Cardiac muscle cell (in vitro differentiated cells and primary cell): Measurements from ENCODE around the gene CSMD2. TPM values are rescaled to one million over a fixed set of nuclear protein-coding genes. Genes with fewer than 3 reads are reported as not detected.

ENCODE experiments used
- DNase-seq, 2 donors: peaks; one replicate each; pipeline versions ENCODE4 v3.0.0 to v3.0.0-alpha.2; 2010 to 2017; ENCODE audit warnings: low read depth in 1 of 2, low spot score in 1 of 2
- H3K27ac ChIP-seq: fragments of 200-600 bp; sonication (generic); 2 replicates; pipeline ENCODE4 v1.5.1; 2016
- H3K27me3 ChIP-seq: fragments of 200-600 bp; sonication (generic); 2 replicates; pipeline ENCODE4 v1.6.0; 2016; ENCODE audit warnings: control low read depth
- H3K36me3 ChIP-seq: fragments of 200-600 bp; sonication (generic); 2 replicates; pipeline ENCODE4 v1.5.1; 2016; ENCODE audit warnings: control low read depth
- H3K4me1 ChIP-seq: fragments of 200-600 bp; sonication (generic); 2 replicates; pipeline ENCODE4 v1.8.1; 2017; ENCODE audit warnings: low read depth, mild to moderate bottlenecking, mixed run types
- H3K4me3 ChIP-seq: fragments of 200-600 bp; sonication (generic); 2 replicates; pipeline ENCODE4 v1.5.1; 2016; ENCODE audit warnings: mild to moderate bottlenecking
- H3K9me3 ChIP-seq: fragments of 200-600 bp; sonication (generic); 2 replicates; pipeline ENCODE4 v1.5.1; 2017; ENCODE audit warnings: low read depth, mild to moderate bottlenecking, control low read depth
- polyA plus RNA-seq: library from polyadenylated mRNA; unstranded; fragments of >200 nt; fragmentation: Nextera tagmentation; extraction: Ambion mirVana; gene quantifications from 2 replicates; pipeline ENCODE4 v1.2.1, GENCODE V29; 2016
- total RNA-seq: library from RNA; depleted of rRNA; stranded (reverse); fragments of >200 nt; gene quantifications from 2 replicates; pipeline ENCODE4 v1.2.3, GENCODE V29; 2016
- TF ChIP-seq, protein P1 (sequence below): IDR thresholded peaks from 2 replicates; pipeline ENCODE4 v1.5.1; 2012; ENCODE audit warnings: low read depth, mild to moderate bottlenecking, low read length

CSMD2 gene
- total and polyA plus RNA-seq, 2 experiments from 2014 or later = 0.24 TPM; not detected in 1

GRCh38 chr1:33852711-33853110 is 312.3 kb downstream of the CSMD2 start:
- H3K4me3 ChIP-seq = no peak overlapping the region
- H3K36me3 ChIP-seq = no peaks in the 10 kb centered on the region
- no peak for DNase-seq
- H3K27ac ChIP-seq = no peak overlapping the region
- peaks cover 4% of the 10 kb centered on the region for H3K4me1 ChIP-seq
- TF ChIP-seq, protein P1, sequence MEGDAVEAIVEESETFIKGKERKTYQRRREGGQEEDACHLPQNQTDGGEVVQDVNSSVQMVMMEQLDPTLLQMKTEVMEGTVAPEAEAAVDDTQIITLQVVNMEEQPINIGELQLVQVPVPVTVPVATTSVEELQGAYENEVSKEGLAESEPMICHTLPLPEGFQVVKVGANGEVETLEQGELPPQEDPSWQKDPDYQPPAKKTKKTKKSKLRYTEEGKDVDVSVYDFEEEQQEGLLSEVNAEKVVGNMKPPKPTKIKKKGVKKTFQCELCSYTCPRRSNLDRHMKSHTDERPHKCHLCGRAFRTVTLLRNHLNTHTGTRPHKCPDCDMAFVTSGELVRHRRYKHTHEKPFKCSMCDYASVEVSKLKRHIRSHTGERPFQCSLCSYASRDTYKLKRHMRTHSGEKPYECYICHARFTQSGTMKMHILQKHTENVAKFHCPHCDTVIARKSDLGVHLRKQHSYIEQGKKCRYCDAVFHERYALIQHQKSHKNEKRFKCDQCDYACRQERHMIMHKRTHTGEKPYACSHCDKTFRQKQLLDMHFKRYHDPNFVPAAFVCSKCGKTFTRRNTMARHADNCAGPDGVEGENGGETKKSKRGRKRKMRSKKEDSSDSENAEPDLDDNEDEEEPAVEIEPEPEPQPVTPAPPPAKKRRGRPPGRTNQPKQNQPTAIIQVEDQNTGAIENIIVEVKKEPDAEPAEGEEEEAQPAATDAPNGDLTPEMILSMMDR = no peak
- H3K27me3 ChIP-seq = no peaks in the 10 kb centered on the region
- no peaks in the 10 kb centered on the region for H3K9me3 ChIP-seq

- Histone ChIP-seq H3K27me3 (no peaks in the 10 kb centered on the region), H3K9me3 (no peaks in the 10 kb centered on the region), H3K4me1 (peaks cover 4% of the 10 kb centered on the region), H3K4me3 (no peak overlapping the region), H3K36me3 (no peaks in the 10 kb centered on the region), H3K27ac (no peak overlapping the region)
- TF ChIP-seq, protein P1 = no peak
- no peak for DNase-seq
Measured at GRCh38 chr1:33850481-33850880, 314.5 kb downstream of the CSMD2 start.

DNA sequence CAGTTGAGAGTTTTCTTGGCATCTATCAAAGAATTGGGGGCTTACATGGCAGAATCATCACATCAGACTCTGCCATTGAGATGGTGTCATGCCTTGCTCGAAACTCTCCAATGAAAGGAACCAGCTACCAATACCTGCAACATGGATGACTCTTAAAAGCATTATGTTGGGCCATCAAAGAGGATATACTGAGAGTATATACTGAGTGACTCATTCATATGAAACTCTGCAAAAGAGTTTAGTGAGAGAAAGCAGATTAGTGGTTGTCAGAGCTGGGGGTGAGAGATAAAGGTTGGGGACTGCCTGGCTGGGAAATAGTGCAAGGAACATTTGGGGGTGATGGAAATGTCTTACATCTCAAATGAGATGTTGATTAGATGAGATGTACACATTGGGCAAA is 315.8 kb downstream of the CSMD2 start:
- Histone ChIP-seq H3K9me3 (no peaks in the 10 kb centered on the region), H3K4me1 (peaks cover 4% of the 10 kb centered on the region), H3K27me3 (no peaks in the 10 kb centered on the region), H3K27ac (no peak overlapping the region), H3K36me3 (no peaks in the 10 kb centered on the region), H3K4me3 (no peak overlapping the region)
- TF ChIP-seq, protein P1 = no peak
- no peak for DNase-seq

GRCh38 chr1:33848205-33848937 is 316.7 kb downstream of the CSMD2 start:
- H3K4me3 ChIP-seq = no peak overlapping the region
- no peaks in the 10 kb centered on the region for H3K9me3 ChIP-seq
- DNase-seq = no peak
- H3K36me3 ChIP-seq = no peaks in the 10 kb centered on the region
- TF ChIP-seq, protein P1 = no peak
- H3K27ac ChIP-seq = no peak overlapping the region
- no peaks in the 10 kb centered on the region for H3K27me3 ChIP-seq
- H3K4me1 ChIP-seq = peaks cover 4% of the 10 kb centered on the region

DNA sequence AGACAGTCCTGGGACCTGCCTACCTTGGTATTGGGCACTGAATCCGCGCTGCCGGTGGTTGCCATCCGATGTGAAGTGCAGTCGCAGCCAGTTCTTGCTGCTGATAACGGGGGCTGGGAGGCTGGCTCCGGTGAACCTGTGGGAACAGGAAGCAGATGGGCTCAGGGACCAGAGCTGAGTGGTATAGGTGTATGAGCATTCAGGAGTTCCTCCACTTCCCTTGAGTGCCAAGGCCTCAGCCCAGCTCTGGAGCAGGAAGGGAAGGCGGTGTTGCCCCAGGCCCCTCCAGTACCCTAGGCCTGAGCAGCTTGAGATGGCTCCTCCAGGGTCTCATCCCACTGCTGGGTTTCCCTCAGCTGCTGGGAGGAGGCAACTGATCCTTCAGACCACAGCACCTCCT is 318.2 kb downstream of the CSMD2 start:
- no peaks in the 10 kb centered on the region for H3K36me3 ChIP-seq
- no peak for DNase-seq
- TF ChIP-seq, protein P1 = no peak
- no peaks in the 10 kb centered on the region for H3K9me3 ChIP-seq
- H3K27ac ChIP-seq = no peak overlapping the region
- peaks cover 4% of the 10 kb centered on the region for H3K4me1 ChIP-seq
- no peak overlapping the region for H3K4me3 ChIP-seq
- H3K27me3 ChIP-seq = no peaks in the 10 kb centered on the region
